Colonic mucosa (tissue), 4 donors: ENCODE measurements around the gene LILRB4. TPM values are rescaled to one million over a fixed set of nuclear protein-coding genes. Genes with fewer than 3 reads are reported as not detected.

Experiments used
- DNase-seq: peaks from one replicate; pipeline ENCODE4 v3.0.0-alpha.2; 2020
- H3K27ac ChIP-seq: fragments of 200-600 bp; one replicate; pipeline ENCODE4 v1.8.0; 2021
- H3K27me3 ChIP-seq: fragments of 200-600 bp; one replicate; pipeline ENCODE4 v1.8.0; 2021
- H3K36me3 ChIP-seq: fragments of 200-600 bp; one replicate; pipeline ENCODE4 v1.8.0; 2021
- H3K4me1 ChIP-seq: fragments of 200-600 bp; one replicate; pipeline ENCODE4 v1.8.0; 2021; ENCODE audit warnings: mild to moderate bottlenecking
- H3K4me3 ChIP-seq: fragments of 200-600 bp; one replicate; pipeline ENCODE4 v1.8.0; 2021
- H3K9ac ChIP-seq, 2 donors: one replicate each; pipeline ENCODE4 v1.7.0; 2013; ENCODE audit warnings: control low read depth in 2 of 2, low read depth in 2 of 2, low read length in 2 of 2
- H3K9me3 ChIP-seq: fragments of 200-600 bp; one replicate; pipeline ENCODE4 v1.8.0; 2021
- intact Hi-C: fragments of 100-400 bp; cut with DNase I; formaldehyde crosslinking; loops from one replicate; pipeline ENCODE4 v1.14.1; 2022
- total RNA-seq, 2 donors: library from RNA; stranded (reverse); fragmentation: NEBNext Ultra II Directional in 1 of 2; extraction: Animal tissue kit (Norgen Biotek cat#: 25700) in 1 of 2; gene quantifications; one replicate each; pipeline ENCODE4 v1.2.1, GENCODE V29; 2021
- TF ChIP-seq, protein P1 (sequence below): fragments of 200-600 bp; IDR thresholded peaks from one replicate; pipeline ENCODE4 v1.8.0; 2022; ENCODE audit warnings: antibody characterized with exemption, mild to moderate bottlenecking
- donor health status: healthy.
- donor health status: DM: no; HTN: no; CAD: no.
- donor health status: DM: no; HTN: no; CAD: no.

Gene LILRB4
- total RNA-seq = 1 to 10 TPM; 1.4 to 2.8 TPM

DNA sequence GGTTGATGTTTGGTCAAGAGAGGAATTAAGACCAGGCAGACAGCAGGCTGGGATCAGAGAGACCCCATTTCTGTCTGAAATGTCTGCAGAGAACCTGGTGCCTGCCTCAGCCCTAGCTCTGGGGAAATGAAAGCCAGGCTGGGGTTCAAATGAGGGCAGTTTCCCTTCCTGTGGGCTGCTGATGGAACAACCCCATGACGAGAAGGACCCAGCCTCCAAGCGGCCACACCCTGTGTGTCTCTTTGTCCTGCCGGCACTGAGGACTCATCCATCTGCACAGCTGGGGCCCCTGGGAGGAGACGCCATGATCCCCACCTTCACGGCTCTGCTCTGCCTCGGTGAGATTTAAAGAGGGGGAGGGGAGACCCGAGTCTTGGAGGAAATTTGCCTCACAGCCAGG is at the start of gene LILRB4:
Gene LILRB4 (plus strand): TSS at position 256 of the 400 bp plus-strand sequence. CDS start 49 bp downstream, at position 305.
- no peaks in the 10 kb centered on the region for H3K4me1 ChIP-seq
- H3K27me3 ChIP-seq = no peaks in the 10 kb centered on the region
- intact Hi-C loops = no loop called here
- no peaks in the 10 kb centered on the region for H3K36me3 ChIP-seq
- H3K9ac ChIP-seq = no peak within 1 kb of the TSS
- DNase-seq = no peak
- no peak within 1 kb of the TSS for H3K4me3 ChIP-seq
- H3K27ac ChIP-seq = no peak within 1 kb of the TSS
- TF ChIP-seq, protein P1, sequence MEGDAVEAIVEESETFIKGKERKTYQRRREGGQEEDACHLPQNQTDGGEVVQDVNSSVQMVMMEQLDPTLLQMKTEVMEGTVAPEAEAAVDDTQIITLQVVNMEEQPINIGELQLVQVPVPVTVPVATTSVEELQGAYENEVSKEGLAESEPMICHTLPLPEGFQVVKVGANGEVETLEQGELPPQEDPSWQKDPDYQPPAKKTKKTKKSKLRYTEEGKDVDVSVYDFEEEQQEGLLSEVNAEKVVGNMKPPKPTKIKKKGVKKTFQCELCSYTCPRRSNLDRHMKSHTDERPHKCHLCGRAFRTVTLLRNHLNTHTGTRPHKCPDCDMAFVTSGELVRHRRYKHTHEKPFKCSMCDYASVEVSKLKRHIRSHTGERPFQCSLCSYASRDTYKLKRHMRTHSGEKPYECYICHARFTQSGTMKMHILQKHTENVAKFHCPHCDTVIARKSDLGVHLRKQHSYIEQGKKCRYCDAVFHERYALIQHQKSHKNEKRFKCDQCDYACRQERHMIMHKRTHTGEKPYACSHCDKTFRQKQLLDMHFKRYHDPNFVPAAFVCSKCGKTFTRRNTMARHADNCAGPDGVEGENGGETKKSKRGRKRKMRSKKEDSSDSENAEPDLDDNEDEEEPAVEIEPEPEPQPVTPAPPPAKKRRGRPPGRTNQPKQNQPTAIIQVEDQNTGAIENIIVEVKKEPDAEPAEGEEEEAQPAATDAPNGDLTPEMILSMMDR = no peak
- no peaks in the 10 kb centered on the region for H3K9me3 ChIP-seq

DNA sequence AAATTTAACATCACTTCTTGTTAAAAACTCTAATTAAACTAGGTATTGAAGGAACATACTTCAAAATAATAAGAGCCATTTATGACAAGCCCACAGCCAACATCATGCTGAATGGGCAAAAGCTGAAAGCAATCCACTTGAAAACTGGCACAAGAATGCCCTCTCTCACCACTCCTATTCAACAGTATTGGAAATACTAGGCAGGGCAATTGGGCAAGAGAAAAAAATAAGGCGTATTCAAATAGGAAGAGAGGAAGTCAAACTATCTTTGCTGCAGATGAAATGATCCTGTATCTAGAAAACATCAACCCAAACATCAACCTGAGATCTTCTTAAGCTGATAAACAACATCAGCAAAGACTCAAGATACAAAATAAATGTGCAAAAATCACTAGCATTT is 48.1 kb upstream of the LILRB4 start:
- intact Hi-C loops = no loop called here
- Histone ChIP-seq H3K4me3 (no peak overlapping the region), H3K27me3 (no peaks in the 10 kb centered on the region)

DNA sequence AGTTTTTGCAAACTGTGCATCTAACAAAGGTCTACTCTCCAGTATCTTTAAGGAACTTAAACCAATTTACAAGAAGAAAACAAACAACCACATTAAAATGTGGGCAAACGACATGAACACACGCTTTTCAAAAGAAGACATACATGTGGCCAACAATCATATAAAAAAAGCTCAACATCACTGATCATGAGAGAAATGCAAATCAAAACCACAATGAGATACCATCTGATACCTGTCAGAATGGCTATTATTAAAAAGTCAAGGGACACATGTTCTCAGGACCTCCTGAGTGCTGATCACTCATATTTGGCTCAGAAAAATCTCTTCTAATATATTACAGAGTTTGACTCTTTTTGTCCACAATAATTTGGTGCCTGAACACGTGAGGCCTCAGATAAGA is 46.7 kb upstream of the LILRB4 start:
- H3K4me1 ChIP-seq = no peaks in the 10 kb centered on the region
- no peaks in the 10 kb centered on the region for H3K27me3 ChIP-seq
- no peaks in the 10 kb centered on the region for H3K9me3 ChIP-seq
- intact Hi-C loops = no loop called here
- no peak for DNase-seq
- H3K4me3 ChIP-seq = no peak overlapping the region
- no peak overlapping the region for H3K9ac ChIP-seq
- H3K27ac ChIP-seq = no peak overlapping the region
- H3K36me3 ChIP-seq = no peaks in the 10 kb centered on the region
- TF ChIP-seq, protein P1 = no peak

More for the DNA sequence above, 48.1 kb upstream of the LILRB4 start:
- Histone ChIP-seq H3K4me1 (no peaks in the 10 kb centered on the region), H3K9me3 (no peaks in the 10 kb centered on the region), H3K9ac (no peak overlapping the region), H3K36me3 (no peaks in the 10 kb centered on the region), H3K27ac (no peak overlapping the region)
- DNase-seq = no peak
- TF ChIP-seq, protein P1 = no peak

DNA sequence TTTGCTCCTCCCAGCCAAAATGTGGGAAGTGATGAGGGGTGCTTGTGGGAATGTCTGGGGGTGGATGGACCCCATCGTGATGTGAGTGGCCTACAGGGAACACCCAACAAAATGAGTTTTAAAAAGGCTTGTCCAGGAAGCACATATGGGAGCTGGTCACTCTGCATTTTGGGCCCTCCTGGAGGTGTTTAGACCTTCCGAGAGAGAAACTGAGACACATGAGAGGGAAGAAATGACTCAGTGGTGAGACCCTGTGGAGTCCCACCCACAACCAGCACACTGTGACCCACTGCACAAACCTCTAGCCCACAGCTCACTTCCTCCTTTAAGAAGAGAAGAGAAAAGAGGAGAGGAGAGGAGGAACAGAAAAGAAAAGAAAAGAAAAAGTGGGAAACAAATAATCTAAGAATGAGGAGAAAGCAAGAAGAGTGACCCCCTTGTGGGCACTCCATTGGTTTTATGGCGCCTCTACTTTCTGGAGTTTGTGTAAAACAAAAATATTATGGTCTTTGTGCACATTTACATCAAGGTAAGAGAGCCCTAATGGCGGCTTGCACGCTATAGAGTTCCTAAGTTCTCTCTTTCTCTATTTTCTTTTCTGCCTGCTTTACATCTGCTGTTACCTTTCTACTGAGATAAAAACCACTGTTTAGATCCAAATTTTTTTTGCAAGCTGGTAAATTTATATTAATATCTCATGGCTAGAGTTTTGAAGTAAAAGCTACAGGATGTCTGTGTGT is 45.8 kb upstream of the LILRB4 start:
- no peak overlapping the region for H3K4me3 ChIP-seq
- peak; percentile 16 for DNase-seq
- no peaks in the 10 kb centered on the region for H3K9me3 ChIP-seq
- H3K4me1 ChIP-seq = no peaks in the 10 kb centered on the region
- TF ChIP-seq, protein P1 = no peak
- no peak overlapping the region for H3K27ac ChIP-seq
- no peak overlapping the region for H3K9ac ChIP-seq
- intact Hi-C loops = no loop called here
- H3K27me3 ChIP-seq = no peaks in the 10 kb centered on the region
- H3K36me3 ChIP-seq = no peaks in the 10 kb centered on the region

DNA sequence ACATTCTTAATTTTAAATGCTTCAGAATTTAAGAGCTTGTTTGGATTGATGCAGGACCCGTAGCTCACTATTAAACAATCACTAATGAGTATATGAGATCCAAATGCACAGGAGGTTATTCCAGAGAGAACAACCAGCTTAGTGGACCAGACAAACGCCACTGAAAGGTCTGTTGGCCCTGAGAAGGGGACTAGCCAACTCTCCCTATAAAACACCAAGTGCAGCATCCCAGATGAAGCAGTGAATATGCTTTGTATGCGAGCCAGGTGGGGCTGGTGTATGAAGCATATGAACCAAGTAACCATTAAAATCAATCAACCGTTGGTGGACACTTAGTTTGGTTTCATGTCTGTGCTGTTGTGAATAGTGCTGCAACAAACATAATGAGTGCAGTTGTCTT is 42.3 kb upstream of the LILRB4 start:
- no peaks in the 10 kb centered on the region for H3K9me3 ChIP-seq
- no peak overlapping the region for H3K9ac ChIP-seq
- no peak overlapping the region for H3K27ac ChIP-seq
- intact Hi-C loops = no loop called here
- H3K27me3 ChIP-seq = no peaks in the 10 kb centered on the region
- no peaks in the 10 kb centered on the region for H3K4me1 ChIP-seq
- TF ChIP-seq, protein P1 = no peak
- H3K4me3 ChIP-seq = no peak overlapping the region
- DNase-seq = no peak
- H3K36me3 ChIP-seq = no peaks in the 10 kb centered on the region
